ENCODE measurements around the gene OR52N4.
"Not testable (repeated sequence)": the region's sequence is repeated elsewhere in the genome, so short reads cannot be mapped to it uniquely, and the experiment has no call there.

OR52N4 gene

DNA sequence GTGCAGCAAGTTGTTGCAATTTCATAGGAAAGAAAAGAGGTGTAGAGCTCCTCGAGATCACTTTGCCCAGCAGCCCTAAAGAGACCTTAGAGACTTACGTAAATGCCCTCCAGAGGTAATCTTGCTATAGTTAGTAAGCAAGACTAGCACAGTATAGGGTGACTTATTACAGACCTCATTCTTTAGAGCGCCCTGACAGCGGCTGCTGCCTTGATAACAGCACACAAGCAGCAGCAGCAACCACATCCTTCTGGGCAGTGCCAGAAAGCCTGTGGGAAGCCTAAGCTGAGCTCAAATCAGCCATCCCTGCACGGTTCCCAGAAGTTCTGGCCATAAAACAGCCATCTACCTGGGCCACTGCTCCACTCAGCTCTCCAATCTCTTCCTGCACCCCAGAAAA is 40.3 kb upstream of the OR52N4 start:
- H3K36me3 ChIP-seq (ENCODE audit: control insufficient read depth, low read length), result peaks cover 6% of the 10 kb centered on the region; the same call in 1 of the 2 replicates
- no peaks in the 10 kb centered on the region for H3K4me1 ChIP-seq (ENCODE audit: control insufficient read depth, low read length)
- no peak overlapping the region for H3K4me2 ChIP-seq (ENCODE audit: low read length)
- no peaks in the 10 kb centered on the region for H3K9me3 ChIP-seq (ENCODE audit: control insufficient read depth, insufficient read depth, low read length)
- TF ChIP-seq, protein P1, sequence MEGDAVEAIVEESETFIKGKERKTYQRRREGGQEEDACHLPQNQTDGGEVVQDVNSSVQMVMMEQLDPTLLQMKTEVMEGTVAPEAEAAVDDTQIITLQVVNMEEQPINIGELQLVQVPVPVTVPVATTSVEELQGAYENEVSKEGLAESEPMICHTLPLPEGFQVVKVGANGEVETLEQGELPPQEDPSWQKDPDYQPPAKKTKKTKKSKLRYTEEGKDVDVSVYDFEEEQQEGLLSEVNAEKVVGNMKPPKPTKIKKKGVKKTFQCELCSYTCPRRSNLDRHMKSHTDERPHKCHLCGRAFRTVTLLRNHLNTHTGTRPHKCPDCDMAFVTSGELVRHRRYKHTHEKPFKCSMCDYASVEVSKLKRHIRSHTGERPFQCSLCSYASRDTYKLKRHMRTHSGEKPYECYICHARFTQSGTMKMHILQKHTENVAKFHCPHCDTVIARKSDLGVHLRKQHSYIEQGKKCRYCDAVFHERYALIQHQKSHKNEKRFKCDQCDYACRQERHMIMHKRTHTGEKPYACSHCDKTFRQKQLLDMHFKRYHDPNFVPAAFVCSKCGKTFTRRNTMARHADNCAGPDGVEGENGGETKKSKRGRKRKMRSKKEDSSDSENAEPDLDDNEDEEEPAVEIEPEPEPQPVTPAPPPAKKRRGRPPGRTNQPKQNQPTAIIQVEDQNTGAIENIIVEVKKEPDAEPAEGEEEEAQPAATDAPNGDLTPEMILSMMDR (IDR thresholded peaks at IDR 0.05; ENCODE audit: low read depth, low read length, poor library complexity, severe bottlenecking), result no peak
- TF ChIP-seq EZH2phosphoT487 (IDR thresholded peaks at IDR 0.05; ENCODE audit: borderline replicate concordance, low read length), result no peak
- no peaks in the 10 kb centered on the region for H3K79me2 ChIP-seq (ENCODE audit: control insufficient read depth, low read length)
- H3K27me3 ChIP-seq (ENCODE audit: control insufficient read depth, low read length), result no peaks in the 10 kb centered on the region
- no peaks in the 10 kb centered on the region for H3K9me2 ChIP-seq (replicated peaks; ENCODE audit: control insufficient read depth, low read length)
- H3K4me3 ChIP-seq (ENCODE audit: low read length), result no peak overlapping the region
- H4K20me1 ChIP-seq (ENCODE audit: control insufficient read depth, insufficient read depth, low read depth, low read length), result no peaks in the 10 kb centered on the region
- no peaks in the 10 kb centered on the region for H3F3A ChIP-seq (ENCODE audit: control insufficient read depth, insufficient read depth)
- no peak overlapping the region for H3K27ac ChIP-seq (ENCODE audit: low read depth, low read length)

- H3K4me1 ChIP-seq (ENCODE audit: control insufficient read depth, low read length); H4K20me1 ChIP-seq (ENCODE audit: control insufficient read depth, insufficient read depth, low read depth, low read length); H3K27ac ChIP-seq (ENCODE audit: low read depth, low read length); H3F3A ChIP-seq (ENCODE audit: control insufficient read depth, insufficient read depth); H3K4me2 ChIP-seq (ENCODE audit: low read length); H3K9me3 ChIP-seq (ENCODE audit: control insufficient read depth, insufficient read depth, low read length); H3K79me2 ChIP-seq (ENCODE audit: control insufficient read depth, low read length); H3K4me3 ChIP-seq (ENCODE audit: low read length); H3K27me3 ChIP-seq (ENCODE audit: control insufficient read depth, low read length); H3K9me2 ChIP-seq (replicated peaks; ENCODE audit: control insufficient read depth, low read length); H3K36me3 ChIP-seq (ENCODE audit: control insufficient read depth, low read length): not testable (repeated sequence)
Measured at GRCh38 chr11:5716518-5716917, 37.5 kb upstream of the OR52N4 start.

DNA sequence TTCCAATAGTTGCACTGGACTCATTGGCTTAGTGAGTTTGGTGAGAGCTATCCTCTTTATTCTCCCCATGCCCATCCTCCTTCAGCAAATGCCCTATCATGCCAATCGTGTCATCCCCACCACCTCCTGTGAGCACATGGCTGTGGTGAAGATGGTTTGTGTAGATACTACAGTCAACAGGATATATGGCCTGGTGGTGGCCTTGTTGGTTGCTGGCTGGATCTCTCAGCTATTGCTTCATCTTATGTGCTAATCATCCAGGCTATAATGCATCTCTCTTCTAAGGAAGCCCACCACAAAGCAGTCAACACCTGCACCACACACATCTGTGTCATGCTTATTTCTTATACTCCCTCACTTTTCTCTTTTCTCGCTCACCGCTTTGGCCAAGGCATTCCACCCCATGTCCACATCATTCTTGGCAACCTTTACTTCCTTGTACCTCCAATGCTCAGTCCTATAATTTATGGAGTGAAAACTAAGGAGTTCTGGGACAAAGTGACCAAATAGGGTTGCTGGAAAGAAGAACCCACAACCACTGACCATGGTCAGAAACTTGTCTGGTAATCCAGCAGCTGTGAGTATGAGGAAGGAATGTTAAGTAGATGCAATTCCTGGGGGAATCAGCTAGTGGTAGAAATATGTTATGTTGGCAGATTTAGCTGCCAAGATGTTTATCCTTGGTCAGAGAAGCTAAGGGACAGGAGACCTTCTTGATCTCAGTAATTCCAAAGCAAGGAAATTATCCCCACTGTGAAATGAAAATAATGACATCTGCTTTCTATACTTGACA is 34.1 kb upstream of the OR52N4 start:
- TF ChIP-seq EZH2phosphoT487 (IDR thresholded peaks at IDR 0.05; ENCODE audit: borderline replicate concordance, low read length), result no peak
- TF ChIP-seq, protein P1 (IDR thresholded peaks at IDR 0.05; ENCODE audit: low read depth, low read length, poor library complexity, severe bottlenecking), result no peak
- H3K4me3 ChIP-seq (ENCODE audit: low read length), result no peak overlapping the region
- no peaks in the 10 kb centered on the region for H3F3A ChIP-seq (ENCODE audit: control insufficient read depth, insufficient read depth)
- no peaks in the 10 kb centered on the region for H3K27me3 ChIP-seq (ENCODE audit: control insufficient read depth, low read length)
- H3K4me1 ChIP-seq (ENCODE audit: control insufficient read depth, low read length), result no peaks in the 10 kb centered on the region
- H3K79me2 ChIP-seq (ENCODE audit: control insufficient read depth, low read length), result no peaks in the 10 kb centered on the region
- no peak overlapping the region for H3K27ac ChIP-seq (ENCODE audit: low read depth, low read length)
- H3K36me3 ChIP-seq (ENCODE audit: control insufficient read depth, low read length), result no peaks in the 10 kb centered on the region
- H3K9me3 ChIP-seq (ENCODE audit: control insufficient read depth, insufficient read depth, low read length), result no peaks in the 10 kb centered on the region
- no peak overlapping the region for H3K4me2 ChIP-seq (ENCODE audit: low read length)
- no peaks in the 10 kb centered on the region for H4K20me1 ChIP-seq (ENCODE audit: control insufficient read depth, insufficient read depth, low read depth, low read length)
- H3K9me2 ChIP-seq (replicated peaks; ENCODE audit: control insufficient read depth, low read length), result no peaks in the 10 kb centered on the region

GRCh38 chr11:5722622-5723021 is 31.4 kb upstream of the OR52N4 start:
- H3K4me2 ChIP-seq (ENCODE audit: low read length), result no peak overlapping the region
- H4K20me1 ChIP-seq (ENCODE audit: control insufficient read depth, insufficient read depth, low read depth, low read length), result no peaks in the 10 kb centered on the region
- H3F3A ChIP-seq (ENCODE audit: control insufficient read depth, insufficient read depth), result no peaks in the 10 kb centered on the region
- TF ChIP-seq EZH2phosphoT487 (IDR thresholded peaks at IDR 0.05; ENCODE audit: borderline replicate concordance, low read length), result no peak
- TF ChIP-seq, protein P1 (IDR thresholded peaks at IDR 0.05; ENCODE audit: low read depth, low read length, poor library complexity, severe bottlenecking), result no peak
- no peaks in the 10 kb centered on the region for H3K9me3 ChIP-seq (ENCODE audit: control insufficient read depth, insufficient read depth, low read length)
- H3K79me2 ChIP-seq (ENCODE audit: control insufficient read depth, low read length), result no peaks in the 10 kb centered on the region
- H3K9me2 ChIP-seq (replicated peaks; ENCODE audit: control insufficient read depth, low read length), result no peaks in the 10 kb centered on the region
- no peaks in the 10 kb centered on the region for H3K4me1 ChIP-seq (ENCODE audit: control insufficient read depth, low read length)
- H3K4me3 ChIP-seq (ENCODE audit: low read length), result no peak overlapping the region
- H3K36me3 ChIP-seq (ENCODE audit: control insufficient read depth, low read length), result no peaks in the 10 kb centered on the region
- H3K27ac ChIP-seq (ENCODE audit: low read depth, low read length), result no peak overlapping the region
- peaks cover 3% of the 10 kb centered on the region; the same call in 1 of the 2 replicates for H3K27me3 ChIP-seq (ENCODE audit: control insufficient read depth, low read length)
